Measurements from ENCODE around the gene CDK14. TPM values are rescaled to one million over a fixed set of nuclear protein-coding genes. Genes with fewer than 3 reads are reported as not detected.

Gene CDK14
- total and polyA plus RNA-seq, 2 donors, result 8.8 to 78.5 TPM

DNA sequence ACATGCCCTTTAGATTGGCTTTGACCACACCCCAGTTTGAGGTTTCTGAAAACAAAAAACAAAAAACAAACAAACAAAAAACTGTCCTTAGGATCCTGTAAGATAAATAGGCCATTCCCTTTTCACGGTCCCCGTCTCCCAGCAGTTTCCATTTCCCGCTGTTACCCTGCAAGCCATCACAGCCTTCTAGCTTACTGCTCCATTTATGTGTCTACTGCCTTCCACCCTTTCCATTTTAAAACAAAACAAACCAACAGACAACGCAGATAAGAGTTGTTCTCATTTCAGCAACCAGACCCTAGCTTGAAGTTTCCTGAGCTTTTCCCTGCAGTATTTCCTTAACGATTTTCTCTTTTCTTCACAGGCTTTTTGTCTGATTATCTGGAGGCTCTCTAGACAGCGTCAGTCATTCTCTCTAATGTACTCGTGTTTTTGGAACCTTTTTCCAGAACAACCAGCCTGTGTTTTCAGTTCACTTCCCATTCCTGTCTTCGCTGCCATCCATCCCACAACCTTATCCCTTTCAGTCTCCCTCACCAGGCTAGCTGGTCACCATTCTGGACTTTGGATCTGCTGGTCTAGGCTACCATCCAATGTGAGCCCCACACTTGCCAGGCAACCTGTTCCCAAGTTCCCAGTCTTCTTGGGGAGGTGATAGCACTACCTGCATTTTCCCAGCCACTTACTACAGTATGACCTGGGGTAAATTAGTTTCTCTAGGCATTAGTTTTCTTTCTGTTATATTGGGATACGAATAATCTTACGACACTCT, 350.8 kb downstream of the CDK14 start:
- 77% methylated on average over 10 of the region's 10 CpGs for WGBS
- H3K27ac ChIP-seq (ENCODE audit: low read depth), result no peak overlapping the region

DNA sequence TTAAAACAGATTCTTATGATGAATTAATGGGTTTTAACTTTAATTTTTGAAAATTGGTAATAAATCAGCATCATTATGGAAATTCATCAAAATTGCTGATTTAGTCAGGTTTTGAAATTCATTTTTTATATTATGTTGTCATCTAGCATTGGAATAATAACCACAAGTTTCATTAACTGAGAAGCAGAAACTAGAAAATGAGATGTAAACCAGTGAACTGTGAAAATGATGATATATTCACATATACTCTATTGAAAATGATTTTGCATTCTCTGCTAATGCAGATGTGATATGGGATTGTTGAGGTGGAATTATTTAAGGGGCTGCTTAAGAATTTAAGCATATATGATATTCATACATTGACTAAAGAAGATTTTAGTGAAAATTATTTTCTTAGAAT, 352.0 kb downstream of the CDK14 start:
- H3K36me3 ChIP-seq (ENCODE audit: insufficient read depth), result no peaks in the 10 kb centered on the region
- no peak overlapping the region for H3K4me3 ChIP-seq (ENCODE audit: low read depth, low read length)
- H3K4me1 ChIP-seq (ENCODE audit: insufficient read depth), result no peaks in the 10 kb centered on the region
- H3K27ac ChIP-seq (ENCODE audit: low read depth), result no peak overlapping the region
- no peak for DNase-seq (ENCODE audit: extremely low spot score)

More for the DNA sequence above, 350.8 kb downstream of the CDK14 start:
- DNase-seq (ENCODE audit: extremely low spot score), result no peak
- H3K36me3 ChIP-seq (ENCODE audit: insufficient read depth), result no peaks in the 10 kb centered on the region
- no peak overlapping the region for H3K4me3 ChIP-seq (ENCODE audit: low read depth, low read length)
- H3K4me1 ChIP-seq (ENCODE audit: insufficient read depth), result no peaks in the 10 kb centered on the region

DNA sequence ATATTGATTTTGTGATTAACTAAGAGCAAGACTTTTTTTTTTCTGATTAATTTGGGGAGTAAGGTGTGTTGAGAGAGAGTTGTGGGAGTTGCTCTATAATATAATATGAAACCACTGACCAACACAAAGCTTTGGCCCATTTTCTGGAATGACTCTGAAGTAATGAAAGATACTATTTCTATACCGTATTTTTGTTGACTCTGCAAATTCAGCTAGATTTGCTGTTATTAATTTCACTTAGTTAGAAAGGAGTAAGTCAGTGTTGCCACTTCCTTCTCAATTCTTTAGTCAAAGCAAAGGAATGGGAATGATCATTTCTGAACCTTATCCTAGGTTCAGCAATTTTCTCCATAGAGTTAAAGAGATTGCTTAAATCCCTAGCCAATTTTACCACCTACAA, 355.1 kb downstream of the CDK14 start:
- Histone ChIP-seq H3K27ac (ENCODE audit: low read depth) (no peak overlapping the region), H3K4me1 (ENCODE audit: insufficient read depth) (no peaks in the 10 kb centered on the region), H3K36me3 (ENCODE audit: insufficient read depth) (no peaks in the 10 kb centered on the region), H3K4me3 (ENCODE audit: low read depth, low read length) (no peak overlapping the region)
- DNase-seq (ENCODE audit: extremely low spot score), result no peak
- WGBS, result 94% methylated on average over 1 of the region's 1 CpG

- no peaks in the 10 kb centered on the region for H3K4me1 ChIP-seq (ENCODE audit: insufficient read depth)
- no peak overlapping the region for H3K4me3 ChIP-seq (ENCODE audit: low read depth, low read length)
- WGBS, result 81% methylated on average over 7 of the region's 7 CpGs
- H3K36me3 ChIP-seq (ENCODE audit: insufficient read depth), result no peaks in the 10 kb centered on the region
- DNase-seq (ENCODE audit: extremely low spot score), result no peak
- no peak overlapping the region for H3K27ac ChIP-seq (ENCODE audit: low read depth)
Measured at GRCh38 chr7:90951986-90952954, 356.1 kb downstream of the CDK14 start.

- WGBS, result 87% methylated on average over 3 of the region's 3 CpGs
- no peaks in the 10 kb centered on the region for H3K36me3 ChIP-seq (ENCODE audit: insufficient read depth)
- no peaks in the 10 kb centered on the region for H3K4me1 ChIP-seq (ENCODE audit: insufficient read depth)
- no peak overlapping the region for H3K4me3 ChIP-seq (ENCODE audit: low read depth, low read length)
- no peak for DNase-seq (ENCODE audit: extremely low spot score)
- no peak overlapping the region for H3K27ac ChIP-seq (ENCODE audit: low read depth)
Measured at GRCh38 chr7:90955641-90956207, 359.6 kb downstream of the CDK14 start.

GRCh38 chr7:90957883-90958282, 361.8 kb downstream of the CDK14 start:
- no peak for DNase-seq (ENCODE audit: extremely low spot score)
- Histone ChIP-seq H3K36me3 (ENCODE audit: insufficient read depth) (no peaks in the 10 kb centered on the region), H3K4me1 (ENCODE audit: insufficient read depth) (no peaks in the 10 kb centered on the region), H3K4me3 (ENCODE audit: low read depth, low read length) (no peak overlapping the region), H3K27ac (ENCODE audit: low read depth) (no peak overlapping the region)
- 53% methylated on average over 5 of the region's 5 CpGs for WGBS

DNA sequence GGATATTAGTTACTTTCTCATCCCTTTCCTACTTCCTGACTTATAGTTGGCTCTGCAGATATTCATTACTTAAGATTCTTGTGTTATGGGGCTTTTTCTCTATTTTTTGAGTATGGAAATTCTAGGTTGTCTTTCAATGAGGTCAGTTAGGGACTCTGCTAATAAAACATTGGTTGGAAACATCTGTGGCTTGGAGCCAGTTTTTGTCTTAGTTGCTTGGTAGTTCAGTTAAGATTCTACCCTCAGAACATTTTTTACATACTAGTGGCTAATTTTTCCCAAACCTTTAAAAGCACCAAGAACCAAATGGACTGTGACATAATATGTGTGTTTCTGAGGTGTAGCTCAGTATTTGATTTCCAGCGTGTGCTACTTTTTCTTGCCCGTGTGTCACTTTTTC, 362.5 kb downstream of the CDK14 start:
- no peaks in the 10 kb centered on the region for H3K36me3 ChIP-seq (ENCODE audit: insufficient read depth)
- DNase-seq (ENCODE audit: extremely low spot score), result no peak
- no peak overlapping the region for H3K4me3 ChIP-seq (ENCODE audit: low read depth, low read length)
- WGBS, result 81% methylated on average over 2 of the region's 2 CpGs
- H3K4me1 ChIP-seq (ENCODE audit: insufficient read depth), result no peaks in the 10 kb centered on the region
- no peak overlapping the region for H3K27ac ChIP-seq (ENCODE audit: low read depth)

DNA sequence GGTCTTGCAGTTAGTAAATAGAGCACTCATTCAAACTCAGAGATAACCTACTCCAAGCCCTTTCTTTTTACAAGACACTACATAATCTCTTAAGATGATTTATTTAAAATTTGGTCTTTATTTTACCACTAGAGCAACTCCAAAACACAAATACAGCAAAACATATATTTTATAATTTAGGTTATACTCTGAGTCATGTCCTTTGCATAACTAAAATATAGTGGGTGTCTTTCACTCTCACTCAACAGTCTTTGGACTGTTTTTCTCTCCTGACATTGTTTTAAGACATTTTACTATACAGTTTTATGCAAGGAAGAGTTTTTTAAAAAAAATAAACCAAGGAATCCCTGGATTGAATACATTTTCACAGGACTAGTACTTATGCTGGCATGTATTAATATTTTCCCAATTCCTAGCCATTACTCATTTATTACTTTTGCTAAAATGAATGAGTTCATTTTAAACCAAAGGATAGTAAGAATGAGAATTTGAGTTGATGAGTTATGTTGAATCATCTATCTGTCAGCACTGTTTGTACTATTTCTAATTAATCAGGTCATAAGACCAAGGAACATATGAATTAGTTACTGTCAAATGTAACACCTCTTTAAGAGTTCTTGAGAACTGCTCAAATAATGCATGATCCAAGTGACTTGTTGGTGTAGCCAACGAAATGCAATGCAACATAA, 365.1 kb downstream of the CDK14 start:
- Histone ChIP-seq H3K27ac (ENCODE audit: low read depth) (no peak overlapping the region), H3K36me3 (ENCODE audit: insufficient read depth) (no peaks in the 10 kb centered on the region), H3K4me3 (ENCODE audit: low read depth, low read length) (no peak overlapping the region), H3K4me1 (ENCODE audit: insufficient read depth) (no peaks in the 10 kb centered on the region)
- WGBS, result 89% methylated on average over 1 of the region's 1 CpG
- DNase-seq (ENCODE audit: extremely low spot score), result no peak

DNA sequence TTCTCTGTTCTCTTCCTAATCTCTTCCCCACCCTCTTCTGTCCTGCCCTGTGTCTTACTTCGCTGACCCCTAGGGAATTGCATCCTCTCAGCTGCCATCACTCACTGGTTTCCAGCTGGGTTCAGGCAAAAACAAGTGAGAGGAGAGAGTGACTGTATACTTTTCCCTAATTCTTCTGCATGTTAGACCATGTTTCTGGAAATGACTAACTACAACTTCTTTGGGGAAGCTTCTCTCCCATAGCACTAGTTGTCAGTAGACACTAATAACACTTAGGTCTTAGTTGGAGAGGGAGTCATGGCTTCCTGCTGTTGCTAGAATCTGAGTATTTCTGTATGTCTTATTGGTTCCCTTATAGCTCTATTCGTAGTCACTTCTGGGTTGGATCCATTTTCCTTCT, 369.1 kb downstream of the CDK14 start:
- H3K27ac ChIP-seq (ENCODE audit: low read depth), result no peak overlapping the region
- no peaks in the 10 kb centered on the region for H3K4me1 ChIP-seq (ENCODE audit: insufficient read depth)
- DNase-seq (ENCODE audit: extremely low spot score), result no peak
- 91% methylated on average over 2 of the region's 2 CpGs for WGBS
- H3K36me3 ChIP-seq (ENCODE audit: insufficient read depth), result no peaks in the 10 kb centered on the region
- no peak overlapping the region for H3K4me3 ChIP-seq (ENCODE audit: low read depth, low read length)

GRCh38 chr7:90966346-90966745, 370.2 kb downstream of the CDK14 start:
- no peak overlapping the region for H3K4me3 ChIP-seq (ENCODE audit: low read depth, low read length)
- 66% methylated on average over 1 of the region's 1 CpG for WGBS

DNA sequence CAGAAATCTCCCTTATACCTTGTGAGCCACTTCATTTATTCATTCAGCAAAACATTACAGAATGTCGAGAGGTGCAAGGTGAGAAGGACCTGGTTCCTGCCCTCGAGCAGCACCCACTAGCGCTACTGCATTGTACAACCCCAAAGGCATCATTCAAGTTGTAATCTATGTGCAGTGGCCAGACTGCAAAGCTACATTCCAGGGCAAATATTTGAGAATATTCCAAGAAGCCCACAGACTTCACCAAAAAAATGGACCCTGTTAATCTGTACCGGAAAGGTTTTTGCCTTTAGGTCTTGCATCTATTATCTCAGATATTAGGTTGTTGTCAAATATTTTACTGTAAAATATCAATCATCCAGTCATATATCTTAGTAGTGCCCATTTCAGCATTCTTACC, 372.8 kb downstream of the CDK14 start:
- no peaks in the 10 kb centered on the region for H3K36me3 ChIP-seq (ENCODE audit: insufficient read depth)
- WGBS, result 92% methylated on average over 4 of the region's 4 CpGs
- H3K27ac ChIP-seq (ENCODE audit: low read depth), result no peak overlapping the region
- no peaks in the 10 kb centered on the region for H3K4me1 ChIP-seq (ENCODE audit: insufficient read depth)
- DNase-seq (ENCODE audit: extremely low spot score), result no peak
- H3K4me3 ChIP-seq (ENCODE audit: low read depth, low read length), result no peak overlapping the region

More at GRCh38 chr7:90966346-90966745, 370.2 kb downstream of the CDK14 start:
- H3K36me3 ChIP-seq (ENCODE audit: insufficient read depth), result no peaks in the 10 kb centered on the region
- DNase-seq (ENCODE audit: extremely low spot score), result no peak
- H3K4me1 ChIP-seq (ENCODE audit: insufficient read depth), result no peaks in the 10 kb centered on the region
- no peak overlapping the region for H3K27ac ChIP-seq (ENCODE audit: low read depth)

- Histone ChIP-seq H3K4me1 (ENCODE audit: insufficient read depth) (no peaks in the 10 kb centered on the region), H3K27ac (ENCODE audit: low read depth) (no peak overlapping the region), H3K4me3 (ENCODE audit: low read depth, low read length) (no peak overlapping the region), H3K36me3 (ENCODE audit: insufficient read depth) (no peaks in the 10 kb centered on the region)
- DNase-seq (ENCODE audit: extremely low spot score), result no peak
- 76% methylated on average over 4 of the region's 4 CpGs for WGBS
Measured at GRCh38 chr7:90972906-90973550, 376.9 kb downstream of the CDK14 start.

DNA sequence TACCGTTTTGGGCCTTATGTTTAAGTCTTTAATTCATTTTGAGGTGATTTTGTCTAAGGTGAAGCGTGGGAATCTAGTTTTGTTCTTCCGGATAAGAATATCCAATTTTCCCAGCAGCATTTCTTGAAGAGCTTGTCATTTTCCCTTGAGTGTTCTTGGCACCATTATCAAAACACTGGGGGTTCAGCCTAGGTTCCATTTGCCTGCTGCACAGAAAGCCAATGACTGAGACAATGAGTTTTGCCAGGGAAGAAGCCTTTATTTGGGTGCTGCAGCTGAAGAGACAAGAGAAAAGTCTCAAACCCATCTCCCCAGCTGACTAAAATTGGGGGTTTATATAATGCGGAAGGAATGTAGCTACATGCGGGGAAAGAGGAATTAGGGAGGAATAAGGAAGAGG, 380.9 kb downstream of the CDK14 start:
- Histone ChIP-seq H3K4me1 (ENCODE audit: insufficient read depth) (no peaks in the 10 kb centered on the region), H3K4me3 (ENCODE audit: low read depth, low read length) (no peak overlapping the region), H3K27ac (ENCODE audit: low read depth) (no peak overlapping the region), H3K36me3 (ENCODE audit: insufficient read depth) (no peaks in the 10 kb centered on the region)
- WGBS, result 95% methylated on average over 5 of the region's 5 CpGs
- DNase-seq (ENCODE audit: extremely low spot score), result no peak
